AG04449 (cell line): Measurements from ENCODE around the gene SAYSD1.
A peak's percentile ranks its signal among the peaks of the same experiment; 100 is the strongest.

Source experiments
- CTCF ChIA-PET: fragments of 350-600 bp; formaldehyde crosslinking; extraction: SDS; loops from one replicate; lab custom pipeline; 2021; ENCODE audit warnings: antibody characterized with exemption; lab: Yijun Ruan, JAX
- POLR2A ChIA-PET: fragments of 400-600, 350-600 bp; formaldehyde crosslinking; extraction: SDS; loops from one replicate; lab custom pipeline; 2020; ENCODE audit warnings: antibody characterized with exemption, inconsistent platforms; lab: Yijun Ruan, JAX
- DNase-seq: peaks from one replicate; pipeline ENCODE4 v3.0.0-alpha.2; 2010; ENCODE audit warnings: low read depth, low spot score
- H3K4me3 ChIP-seq: 2 replicates; pipeline ENCODE4 v1.5.1; 2011; ENCODE audit warnings: low read depth, mild to moderate bottlenecking, control low read depth, low read length
- TF ChIP-seq, protein P1 (sequence below): IDR thresholded peaks from one replicate; pipeline ENCODE4 v1.5.1; 2011; ENCODE audit warnings: mild to moderate bottlenecking, moderate library complexity, low read length, control low read depth, inconsistent platforms; ENCODE audit not compliant: insufficient read depth; ENCODE audit errors: missing control alignments

SAYSD1 gene

GRCh38 chr6:39102821-39103136 lies 12.2 kb downstream of the SAYSD1 start:
- no peak for DNase-seq
- ChIA-PET CTCF (interaction anchor here (1.0 kb wide), 1 partner anchor 200 kb away, joined by 3 read pairs; no protein-coding TSS in a partner anchor), POLR2A (no interaction called here)
- no peak overlapping the region for H3K4me3 ChIP-seq
- TF ChIP-seq, protein P1, sequence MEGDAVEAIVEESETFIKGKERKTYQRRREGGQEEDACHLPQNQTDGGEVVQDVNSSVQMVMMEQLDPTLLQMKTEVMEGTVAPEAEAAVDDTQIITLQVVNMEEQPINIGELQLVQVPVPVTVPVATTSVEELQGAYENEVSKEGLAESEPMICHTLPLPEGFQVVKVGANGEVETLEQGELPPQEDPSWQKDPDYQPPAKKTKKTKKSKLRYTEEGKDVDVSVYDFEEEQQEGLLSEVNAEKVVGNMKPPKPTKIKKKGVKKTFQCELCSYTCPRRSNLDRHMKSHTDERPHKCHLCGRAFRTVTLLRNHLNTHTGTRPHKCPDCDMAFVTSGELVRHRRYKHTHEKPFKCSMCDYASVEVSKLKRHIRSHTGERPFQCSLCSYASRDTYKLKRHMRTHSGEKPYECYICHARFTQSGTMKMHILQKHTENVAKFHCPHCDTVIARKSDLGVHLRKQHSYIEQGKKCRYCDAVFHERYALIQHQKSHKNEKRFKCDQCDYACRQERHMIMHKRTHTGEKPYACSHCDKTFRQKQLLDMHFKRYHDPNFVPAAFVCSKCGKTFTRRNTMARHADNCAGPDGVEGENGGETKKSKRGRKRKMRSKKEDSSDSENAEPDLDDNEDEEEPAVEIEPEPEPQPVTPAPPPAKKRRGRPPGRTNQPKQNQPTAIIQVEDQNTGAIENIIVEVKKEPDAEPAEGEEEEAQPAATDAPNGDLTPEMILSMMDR: no peak

DNA sequence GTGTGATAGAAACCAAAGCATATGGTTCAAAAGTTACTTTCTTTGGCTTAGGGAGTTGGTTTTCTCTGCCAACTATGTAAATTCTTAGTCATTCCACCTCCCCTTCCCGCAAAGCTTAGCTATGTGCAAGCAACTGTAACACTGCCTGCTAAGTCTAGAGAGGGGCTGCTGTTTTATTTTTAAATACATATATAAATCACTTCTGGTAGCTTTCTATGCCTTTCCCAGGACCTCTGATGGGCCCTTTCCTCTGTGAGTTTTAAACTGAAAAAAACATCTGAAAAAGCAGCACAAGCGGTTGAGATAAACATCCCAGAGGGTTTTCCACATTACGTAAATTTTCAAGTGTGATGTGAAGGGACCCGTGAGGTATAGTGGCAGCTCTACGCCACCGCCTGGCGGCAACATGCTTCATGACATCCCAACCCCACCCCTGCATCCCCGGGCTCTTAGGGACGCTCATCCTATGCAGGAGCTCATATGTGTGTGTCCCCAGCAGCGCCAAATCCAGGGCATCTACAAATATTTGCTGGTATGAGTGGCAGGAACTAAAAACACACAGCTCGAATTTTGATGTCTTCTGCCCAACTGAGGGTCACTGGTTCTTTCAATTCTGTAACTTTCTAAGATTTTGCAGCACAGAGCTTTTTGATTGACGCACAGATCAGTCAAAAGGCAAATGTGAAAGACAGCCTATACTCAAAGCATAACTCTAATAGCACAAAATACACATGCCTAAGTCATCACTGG lies 12.7 kb downstream of the SAYSD1 start:
- H3K4me3 ChIP-seq: no peak overlapping the region
- POLR2A ChIA-PET: no interaction called here
- TF ChIP-seq, protein P1: peak; percentile 33
- DNase-seq: peak; percentile 23
- CTCF ChIA-PET: interaction anchor here (1.0 kb wide), 1 partner anchor 201 kb away, joined by 3 read pairs; no protein-coding TSS in a partner anchor

DNA sequence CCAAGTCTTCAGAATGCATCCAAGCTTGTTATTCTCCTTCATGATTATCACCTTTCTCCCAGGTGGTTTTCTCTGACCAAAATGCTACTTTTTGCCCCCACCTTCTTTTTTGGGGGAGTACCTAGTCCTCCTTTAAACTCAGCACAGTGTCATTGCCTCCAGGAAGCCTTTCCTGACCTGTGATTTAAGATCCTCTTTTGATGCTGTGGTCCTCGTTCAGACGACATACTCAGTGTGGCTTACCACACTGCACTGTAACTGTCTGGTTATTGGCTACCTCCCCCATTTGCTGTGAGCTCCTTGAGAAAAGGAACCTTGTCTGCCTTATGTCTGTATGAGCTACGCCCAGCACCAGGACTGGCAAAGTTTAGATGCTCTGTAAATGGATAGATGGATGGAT lies 14.6 kb downstream of the SAYSD1 start:
- no peak for DNase-seq
- TF ChIP-seq, protein P1: no peak
- ChIA-PET POLR2A (no interaction called here), CTCF (no interaction called here)
- H3K4me3 ChIP-seq: no peak overlapping the region

DNA sequence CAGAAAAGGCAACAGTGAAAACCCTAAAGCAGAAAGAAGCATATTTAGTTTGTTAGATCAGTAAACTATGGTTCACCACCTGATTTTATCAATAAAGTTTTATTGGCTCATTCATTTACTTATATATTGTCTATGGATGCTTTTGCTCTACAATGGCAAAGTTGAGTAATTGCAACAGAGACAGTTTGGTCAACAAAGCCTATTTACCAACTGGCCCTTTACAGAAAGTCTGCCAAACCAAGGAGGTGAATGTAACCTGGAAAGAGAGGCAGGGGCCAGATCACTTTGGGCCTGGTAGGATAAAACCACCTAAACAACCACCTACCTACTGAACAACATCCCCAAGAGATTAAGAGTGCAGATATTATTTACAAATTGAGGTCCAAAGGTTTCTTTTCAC lies 19.4 kb downstream of the SAYSD1 start:
- TF ChIP-seq, protein P1: no peak
- H3K4me3 ChIP-seq: no peak overlapping the region
- ChIA-PET CTCF (no interaction called here), POLR2A (no interaction called here)
- DNase-seq: no peak

- ChIA-PET POLR2A (no interaction called here), CTCF (interaction anchor here (1.0 kb wide), 1 partner anchor 210 kb away, joined by 3 read pairs; no protein-coding TSS in a partner anchor)
- no peak overlapping the region for H3K4me3 ChIP-seq
- DNase-seq: no peak
- TF ChIP-seq, protein P1: no peak
These were observed 21.8 kb downstream of the SAYSD1 start for GRCh38 chr6:39093149-39093708.

GRCh38 chr6:39092124-39092523 lies 22.9 kb downstream of the SAYSD1 start:
- POLR2A ChIA-PET: no interaction called here
- no peak for DNase-seq
- H3K4me3 ChIP-seq: no peak overlapping the region
- CTCF ChIA-PET: no interaction called here
- TF ChIP-seq, protein P1: no peak
